ENCODE data around the gene HSF2BP. TPM values are rescaled to one million over a fixed set of nuclear protein-coding genes. Genes with fewer than 3 reads are reported as not detected.

The HSF2BP gene
- 10.9 and 11.9 TPM in 2 replicates for total RNA-seq (2022)
- Bru-seq, nascent RNA: percentile 53 among the genes with signal in this experiment
- BruChase-seq, experiment 1, labeled RNA remaining after a 2-hour chase: percentile 51 among the genes with signal in this experiment
- BruChase-seq, experiment 2, labeled RNA remaining after a 6-hour chase: percentile 56 among the genes with signal in this experiment
- long read RNA-seq, transcript HSF2BP-201 (9 exons, 1,899 nt): major isoform, 10 of 35 reads
- long read RNA-seq, partial matches to known transcripts: 4 of 35 reads
- long read RNA-seq, other reads (novel, unspliced or antisense): 21 of 35 reads

GRCh38 chr21:43659136-43660000, at the start of gene HSF2BP, which contains the start of gene RRP1B:
TSS of gene HSF2BP (minus strand) at chr21:43659488. CDS start at chr21:43658096, 1,392 bp downstream.
TSS of gene RRP1B (plus strand) at chr21:43659560. CDS start at chr21:43659665, 105 bp downstream.
- Mint-ChIP-seq H3K36me3 (ENCODE audit: insufficient read depth, unreplicated experiment) (peaks cover 55% of the 10 kb centered on the region), H3K27me3 (ENCODE audit: insufficient read depth, unreplicated experiment) (no peaks in the 10 kb centered on the region), H3K4me3 (ENCODE audit: unreplicated experiment) (peak within 1 kb of the TSS; percentile 87), H3K4me1 (ENCODE audit: low read depth, unreplicated experiment) (peaks cover 19% of the 10 kb centered on the region), H3K9me3 (ENCODE audit: unreplicated experiment) (no peaks in the 10 kb centered on the region), H3K27ac (ENCODE audit: unreplicated experiment) (peak within 1 kb of the TSS; percentile 95)
- POLR2A ChIA-PET: interaction anchor here (0.6 kb wide), 1 partner anchor 9 kb away, joined by 4 read pairs; no protein-coding TSS in a partner anchor
- Histone ChIP-seq H3K9me3 (no peaks in the 10 kb centered on the region), H3K4me1 (peaks cover 10% of the 10 kb centered on the region), H3K27me3 (replicated peaks; ENCODE audit: control insufficient read depth, insufficient read depth, low read length) (no peaks in the 10 kb centered on the region), H3K36me3 (ENCODE audit: control insufficient read depth, insufficient read depth, low read length) (no peaks in the 10 kb centered on the region; the same call in 1 of the 2 replicates), H3K4me3 (ENCODE audit: low read depth, low read length) (peak within 1 kb of the TSS; percentile 85)
- TF ChIP-seq, protein P1, sequence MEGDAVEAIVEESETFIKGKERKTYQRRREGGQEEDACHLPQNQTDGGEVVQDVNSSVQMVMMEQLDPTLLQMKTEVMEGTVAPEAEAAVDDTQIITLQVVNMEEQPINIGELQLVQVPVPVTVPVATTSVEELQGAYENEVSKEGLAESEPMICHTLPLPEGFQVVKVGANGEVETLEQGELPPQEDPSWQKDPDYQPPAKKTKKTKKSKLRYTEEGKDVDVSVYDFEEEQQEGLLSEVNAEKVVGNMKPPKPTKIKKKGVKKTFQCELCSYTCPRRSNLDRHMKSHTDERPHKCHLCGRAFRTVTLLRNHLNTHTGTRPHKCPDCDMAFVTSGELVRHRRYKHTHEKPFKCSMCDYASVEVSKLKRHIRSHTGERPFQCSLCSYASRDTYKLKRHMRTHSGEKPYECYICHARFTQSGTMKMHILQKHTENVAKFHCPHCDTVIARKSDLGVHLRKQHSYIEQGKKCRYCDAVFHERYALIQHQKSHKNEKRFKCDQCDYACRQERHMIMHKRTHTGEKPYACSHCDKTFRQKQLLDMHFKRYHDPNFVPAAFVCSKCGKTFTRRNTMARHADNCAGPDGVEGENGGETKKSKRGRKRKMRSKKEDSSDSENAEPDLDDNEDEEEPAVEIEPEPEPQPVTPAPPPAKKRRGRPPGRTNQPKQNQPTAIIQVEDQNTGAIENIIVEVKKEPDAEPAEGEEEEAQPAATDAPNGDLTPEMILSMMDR (IDR thresholded peaks at IDR 0.05; ENCODE audit: insufficient read depth in 1 of 2, low read depth in 1 of 2, low read length in 1 of 2, severe bottlenecking in 1 of 2, unreplicated experiment in 1 of 2): no peak
- peak; percentile 74 to 89 for DNase-seq
- CTCF ChIA-PET: no interaction called here
- intact Hi-C loops (cut with micrococcal nuclease; ENCODE audit: unreplicated experiment): loop anchor here (2.0 kb wide), 1 partner anchor 53 kb away; no protein-coding TSS in a partner anchor
- no TSS peak for BruUV-seq (replicated peaks)

GRCh38 chr21:43708745-43709381, 49.6 kb upstream of the HSF2BP start:
- DNase-seq: no peak
- Histone ChIP-seq H3K4me3 (ENCODE audit: low read depth, low read length) (no peak overlapping the region), H3K4me1 (peaks cover 36% of the 10 kb centered on the region), H3K27me3 (replicated peaks; ENCODE audit: control insufficient read depth, insufficient read depth, low read length) (no peaks in the 10 kb centered on the region), H3K36me3 (ENCODE audit: control insufficient read depth, insufficient read depth, low read length) (no peaks in the 10 kb centered on the region), H3K9me3 (no peaks in the 10 kb centered on the region)
- Mint-ChIP-seq H3K9me3 (ENCODE audit: unreplicated experiment) (no peaks in the 10 kb centered on the region), H3K4me1 (ENCODE audit: low read depth, unreplicated experiment) (peaks cover 19% of the 10 kb centered on the region), H3K27me3 (ENCODE audit: insufficient read depth, unreplicated experiment) (no peaks in the 10 kb centered on the region), H3K4me3 (ENCODE audit: unreplicated experiment) (no peak overlapping the region), H3K27ac (ENCODE audit: unreplicated experiment) (peak overlapping the region; percentile 5), H3K36me3 (ENCODE audit: insufficient read depth, unreplicated experiment) (peaks cover 14% of the 10 kb centered on the region)
- intact Hi-C loops (cut with micrococcal nuclease; ENCODE audit: unreplicated experiment): no loop called here
- no TSS peak for BruUV-seq (replicated peaks)
- ChIA-PET POLR2A (no interaction called here), CTCF (no interaction called here)
- TF ChIP-seq, protein P1 (IDR thresholded peaks at IDR 0.05; ENCODE audit: insufficient read depth in 1 of 2, low read depth in 1 of 2, low read length in 1 of 2, severe bottlenecking in 1 of 2, unreplicated experiment in 1 of 2): no peak

GRCh38 chr21:43707462-43707861, 48.2 kb upstream of the HSF2BP start:
- peaks cover 8% of the 10 kb centered on the region for H3K36me3 Mint-ChIP-seq (ENCODE audit: insufficient read depth, unreplicated experiment)
- H3K36me3 ChIP-seq (ENCODE audit: control insufficient read depth, insufficient read depth, low read length): no peaks in the 10 kb centered on the region
- BruUV-seq (replicated peaks): no TSS peak
- H3K4me1 ChIP-seq: peaks cover 24% of the 10 kb centered on the region
- intact Hi-C loops (cut with micrococcal nuclease; ENCODE audit: unreplicated experiment): no loop called here
- POLR2A ChIA-PET: no interaction called here
- no peak overlapping the region for H3K4me3 ChIP-seq (ENCODE audit: low read depth, low read length)
- no peaks in the 10 kb centered on the region for H3K9me3 Mint-ChIP-seq (ENCODE audit: unreplicated experiment)
- no peak for DNase-seq
- H3K27me3 ChIP-seq (replicated peaks; ENCODE audit: control insufficient read depth, insufficient read depth, low read length): no peaks in the 10 kb centered on the region
- peaks cover 22% of the 10 kb centered on the region for H3K4me1 Mint-ChIP-seq (ENCODE audit: low read depth, unreplicated experiment)
- no peak overlapping the region for H3K27ac Mint-ChIP-seq (ENCODE audit: unreplicated experiment)
- no peak overlapping the region for H3K4me3 Mint-ChIP-seq (ENCODE audit: unreplicated experiment)
- no peaks in the 10 kb centered on the region for H3K27me3 Mint-ChIP-seq (ENCODE audit: insufficient read depth, unreplicated experiment)
- no peaks in the 10 kb centered on the region for H3K9me3 ChIP-seq
- TF ChIP-seq, protein P1 (IDR thresholded peaks at IDR 0.05; ENCODE audit: insufficient read depth in 1 of 2, low read depth in 1 of 2, low read length in 1 of 2, severe bottlenecking in 1 of 2, unreplicated experiment in 1 of 2): no peak
- CTCF ChIA-PET: no interaction called here

Data from Caco-2 (cell line).